ENCODE results near the gene NTRK2. TPM values are rescaled to one million over a fixed set of nuclear protein-coding genes. Genes with fewer than 3 reads are reported as not detected.

NTRK2 gene
- total RNA-seq, 6 donors from 2014 or later, result 0.30 to 16.8 (median 2.6) TPM

- no peaks in the 10 kb centered on the region for H3K9me3 ChIP-seq
- 86% methylated on average over 6 of the region's 6 CpGs for WGBS, 2 donors
- H3K36me3 ChIP-seq, result no peaks in the 10 kb centered on the region
- no peak for TF ChIP-seq POLR2AphosphoS5 (IDR thresholded peaks at IDR 0.05)
- no peak for TF ChIP-seq EP300 (IDR thresholded peaks at IDR 0.05)
- TF ChIP-seq CTCF (IDR thresholded peaks at IDR 0.05), result no peak
- TF ChIP-seq POLR2A (IDR thresholded peaks at IDR 0.05), result no peak
- ATAC-seq (ENCODE audit: low FRiP score in 2 of 2), result no peak
- no peaks in the 10 kb centered on the region for H3K27me3 ChIP-seq
- H3K4me3 ChIP-seq, result no peak overlapping the region
- no peak for DNase-seq
- H3K4me1 ChIP-seq, result no peaks in the 10 kb centered on the region
- no peak overlapping the region for H3K27ac ChIP-seq
Measured at GRCh38 chr9:84932915-84933527, 263.5 kb downstream of the NTRK2 start.

GRCh38 chr9:84935528-84936117 is 266.1 kb downstream of the NTRK2 start:
- Histone ChIP-seq H3K36me3 (no peaks in the 10 kb centered on the region), H3K4me3 (no peak overlapping the region), H3K27ac (no peak overlapping the region), H3K9me3 (no peaks in the 10 kb centered on the region), H3K4me1 (no peaks in the 10 kb centered on the region), H3K27me3 (no peaks in the 10 kb centered on the region)
- ATAC-seq (ENCODE audit: low FRiP score in 2 of 2) (no peak), DNase-seq (no peak)
- TF ChIP-seq EP300 (IDR thresholded peaks at IDR 0.05), result no peak
- no peak for TF ChIP-seq POLR2A (IDR thresholded peaks at IDR 0.05)
- TF ChIP-seq CTCF (IDR thresholded peaks at IDR 0.05), result no peak
- no peak for TF ChIP-seq POLR2AphosphoS5 (IDR thresholded peaks at IDR 0.05)

GRCh38 chr9:84937180-84937579 is 267.7 kb downstream of the NTRK2 start:
- Histone ChIP-seq H3K4me1 (no peaks in the 10 kb centered on the region), H3K27ac (no peak overlapping the region), H3K27me3 (no peaks in the 10 kb centered on the region), H3K36me3 (no peaks in the 10 kb centered on the region), H3K9me3 (no peaks in the 10 kb centered on the region), H3K4me3 (no peak overlapping the region)
- TF ChIP-seq POLR2AphosphoS5 (IDR thresholded peaks at IDR 0.05), result no peak
- TF ChIP-seq CTCF (IDR thresholded peaks at IDR 0.05), result no peak
- no peak for TF ChIP-seq EP300 (IDR thresholded peaks at IDR 0.05)
- no peak for TF ChIP-seq POLR2A (IDR thresholded peaks at IDR 0.05)
- DNase-seq (no peak), ATAC-seq (ENCODE audit: low FRiP score in 2 of 2) (no peak)
- 88 to 94% methylated on average over 2 of the region's 2 CpGs for WGBS, 2 donors

GRCh38 chr9:84937581-84937980 is 268.1 kb downstream of the NTRK2 start:
- Histone ChIP-seq H3K4me3 (no peak overlapping the region), H3K9me3 (no peaks in the 10 kb centered on the region), H3K27me3 (no peaks in the 10 kb centered on the region), H3K36me3 (no peaks in the 10 kb centered on the region), H3K4me1 (no peaks in the 10 kb centered on the region), H3K27ac (no peak overlapping the region)
- ATAC-seq (ENCODE audit: low FRiP score in 2 of 2) (no peak), DNase-seq (no peak)
- 79 to 84% methylated on average over 3 of the region's 3 CpGs for WGBS, 2 donors
- TF ChIP-seq POLR2AphosphoS5 (IDR thresholded peaks at IDR 0.05), result no peak
- no peak for TF ChIP-seq CTCF (IDR thresholded peaks at IDR 0.05)
- no peak for TF ChIP-seq EP300 (IDR thresholded peaks at IDR 0.05)
- no peak for TF ChIP-seq POLR2A (IDR thresholded peaks at IDR 0.05)

GRCh38 chr9:84939774-84940173 is 270.2 kb downstream of the NTRK2 start:
- no peak for ATAC-seq (ENCODE audit: low FRiP score in 2 of 2)
- H3K4me1 ChIP-seq, result no peaks in the 10 kb centered on the region
- no peak overlapping the region for H3K27ac ChIP-seq
- H3K4me3 ChIP-seq, result no peak overlapping the region
- H3K9me3 ChIP-seq, result no peaks in the 10 kb centered on the region
- H3K27me3 ChIP-seq, result no peaks in the 10 kb centered on the region
- TF ChIP-seq CTCF (IDR thresholded peaks at IDR 0.05) (no peak), POLR2AphosphoS5 (IDR thresholded peaks at IDR 0.05) (no peak), POLR2A (IDR thresholded peaks at IDR 0.05) (no peak), EP300 (IDR thresholded peaks at IDR 0.05) (no peak)
- 95 to 96% methylated on average over 3 of the region's 3 CpGs for WGBS, 2 donors
- no peak for DNase-seq
- no peaks in the 10 kb centered on the region for H3K36me3 ChIP-seq

All from upper lobe of left lung (tissue), 6 donors.